ENCODE data around the gene ARHGAP45.
"Not testable (repeated sequence)": the region's sequence is repeated elsewhere in the genome, so short reads cannot be mapped to it uniquely, and the experiment has no call there.

Gene ARHGAP45

GRCh38 chr19:1117654-1118053 is 50.7 kb downstream of the ARHGAP45 start:
- no peak for DNase-seq

GRCh38 chr19:1118999-1119398 is 52.0 kb downstream of the ARHGAP45 start:
- no peak for DNase-seq

- no peak for DNase-seq
Observed at GRCh38 chr19:1119475-1120217, 52.7 kb downstream of the ARHGAP45 start.

DNA sequence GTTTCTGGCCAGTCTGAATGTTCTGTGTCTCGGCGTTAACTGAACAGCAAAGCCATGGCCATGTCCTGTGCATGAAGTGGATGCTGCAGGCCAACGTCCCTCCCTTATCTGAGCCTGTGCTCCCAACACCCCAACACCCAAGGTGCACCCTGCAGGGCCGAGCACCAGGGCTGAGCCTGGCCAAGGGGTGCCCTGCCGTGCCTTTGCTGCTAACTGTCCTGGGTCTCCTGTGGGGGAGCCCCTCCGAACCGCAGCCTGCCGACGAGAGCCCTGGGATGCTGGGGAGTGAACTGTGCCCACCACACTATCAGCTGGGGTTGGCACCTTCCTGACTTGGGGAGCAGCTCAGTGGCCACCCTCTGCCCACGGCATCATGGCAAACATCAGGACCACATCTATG is 54.4 kb downstream of the ARHGAP45 start:
- DNase-seq, result no peak

DNA sequence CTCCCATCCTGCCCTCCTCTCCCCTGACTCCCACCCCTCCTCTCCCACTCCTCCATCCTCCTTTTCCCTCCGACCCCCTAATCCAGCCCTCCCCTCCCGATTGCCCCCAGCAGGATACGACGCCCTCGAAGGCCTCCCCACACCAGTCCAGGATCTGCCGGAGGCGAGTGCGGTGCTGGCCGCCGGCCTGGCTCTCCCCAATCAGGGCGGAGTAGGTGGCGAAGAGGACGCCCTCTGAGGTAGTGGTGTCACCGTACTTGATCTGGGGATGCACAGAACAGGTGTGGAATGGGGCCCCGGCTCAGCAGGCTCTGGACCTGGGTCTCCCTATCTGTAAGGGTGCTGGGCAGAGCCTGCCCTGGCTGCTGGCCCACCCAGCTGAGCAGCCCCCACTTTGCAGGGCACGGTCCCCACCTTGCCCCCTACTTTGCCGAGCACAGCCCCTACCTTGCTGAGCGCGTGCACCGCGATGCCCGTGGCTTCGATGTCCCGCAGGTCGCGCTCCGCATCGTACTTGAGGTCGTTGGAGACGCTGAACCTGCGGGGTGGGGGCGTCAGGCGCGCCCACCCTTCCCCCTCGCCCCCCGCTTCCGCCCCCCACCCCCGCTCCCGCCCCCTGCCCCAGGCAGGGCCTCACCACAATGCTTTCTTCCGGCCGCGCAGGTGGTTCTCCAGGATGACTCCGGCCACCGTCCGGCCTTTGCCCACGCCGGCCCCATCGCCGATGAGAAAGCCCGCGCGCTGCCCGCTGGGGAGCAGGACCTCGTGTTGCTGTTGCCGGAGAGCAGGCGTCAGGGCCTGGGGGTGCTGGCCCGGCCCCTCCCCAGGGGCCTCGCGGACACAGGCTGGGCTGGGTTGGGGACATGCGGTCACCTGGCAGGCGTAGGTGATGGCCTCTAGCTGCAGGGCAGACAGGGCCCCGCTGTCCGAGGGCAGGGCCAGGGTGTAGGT is 55.3 kb downstream of the ARHGAP45 start:
- no peak for DNase-seq

GRCh38 chr19:1122972-1123363 is 56.0 kb downstream of the ARHGAP45 start:
- peak; percentile 45 for DNase-seq

- no peak for DNase-seq
Observed at GRCh38 chr19:1123381-1123780, 56.4 kb downstream of the ARHGAP45 start.

GRCh38 chr19:1123885-1124677 is 57.1 kb downstream of the ARHGAP45 start:
- no peak for DNase-seq

- DNase-seq, result no peak
Observed at GRCh38 chr19:1125601-1126467, 58.9 kb downstream of the ARHGAP45 start.

DNA sequence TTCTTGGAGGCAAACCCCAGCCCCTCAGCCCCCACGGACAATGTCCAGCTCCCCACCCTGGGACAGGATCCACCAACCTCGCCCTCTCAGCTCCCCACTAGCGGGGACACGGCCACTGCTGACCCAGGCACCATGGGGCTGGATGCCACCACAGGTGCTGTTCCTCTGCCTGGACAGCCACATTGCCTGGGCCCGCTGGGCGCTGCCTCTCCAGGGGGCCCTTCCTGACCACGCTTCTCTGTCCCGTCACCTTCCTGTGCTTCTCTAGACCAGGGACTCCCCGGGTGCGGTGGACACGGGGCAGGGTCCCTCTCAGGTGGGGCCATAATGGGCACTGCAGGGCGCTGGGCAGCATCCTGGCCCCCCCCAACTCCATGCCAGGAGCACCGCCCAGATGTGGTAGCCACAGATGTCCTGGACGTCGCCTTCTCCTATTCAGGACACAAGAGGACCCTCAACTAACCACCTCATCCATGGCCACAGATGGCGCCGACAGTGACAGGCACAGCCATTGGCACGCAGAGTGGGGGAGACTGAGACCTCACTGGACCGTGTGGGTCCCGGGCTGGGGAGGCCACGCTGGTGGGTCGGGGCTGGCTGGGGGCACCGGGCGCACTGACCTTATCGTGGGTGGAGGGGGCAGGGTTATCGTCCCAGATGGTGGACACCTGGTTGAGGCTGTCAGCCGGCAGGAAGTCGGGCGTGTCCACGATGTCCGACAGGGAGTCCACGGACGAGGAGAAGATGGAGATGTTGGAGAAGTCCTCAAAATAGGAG is 60.2 kb downstream of the ARHGAP45 start:
- DNase-seq, result no peak

GRCh38 chr19:1128106-1128505 is 61.1 kb downstream of the ARHGAP45 start:
- DNase-seq, result no peak

GRCh38 chr19:1129084-1129483 is 62.1 kb downstream of the ARHGAP45 start:
- DNase-seq, result not testable (repeated sequence)

DNA sequence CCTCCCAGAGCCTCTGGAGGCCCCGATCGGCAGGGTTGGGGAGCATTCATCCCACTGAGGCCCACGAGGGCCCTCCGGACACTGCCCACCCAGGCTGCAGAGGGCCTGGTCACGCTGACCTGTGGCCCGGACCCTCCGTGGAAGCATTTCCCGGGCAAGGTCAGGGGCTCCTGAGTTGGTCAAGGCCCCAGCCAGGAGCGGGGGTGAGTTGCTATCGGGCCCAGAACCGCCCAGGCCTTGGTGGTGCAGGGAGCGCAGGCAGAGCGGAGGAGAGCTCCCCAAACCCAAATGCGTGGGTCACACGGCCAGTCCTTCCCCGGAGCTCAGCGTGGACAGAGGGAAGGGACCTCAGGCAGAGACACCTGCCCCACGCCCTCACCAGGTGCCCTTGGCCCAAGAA is 62.6 kb downstream of the ARHGAP45 start:
- DNase-seq, result no peak

DNA sequence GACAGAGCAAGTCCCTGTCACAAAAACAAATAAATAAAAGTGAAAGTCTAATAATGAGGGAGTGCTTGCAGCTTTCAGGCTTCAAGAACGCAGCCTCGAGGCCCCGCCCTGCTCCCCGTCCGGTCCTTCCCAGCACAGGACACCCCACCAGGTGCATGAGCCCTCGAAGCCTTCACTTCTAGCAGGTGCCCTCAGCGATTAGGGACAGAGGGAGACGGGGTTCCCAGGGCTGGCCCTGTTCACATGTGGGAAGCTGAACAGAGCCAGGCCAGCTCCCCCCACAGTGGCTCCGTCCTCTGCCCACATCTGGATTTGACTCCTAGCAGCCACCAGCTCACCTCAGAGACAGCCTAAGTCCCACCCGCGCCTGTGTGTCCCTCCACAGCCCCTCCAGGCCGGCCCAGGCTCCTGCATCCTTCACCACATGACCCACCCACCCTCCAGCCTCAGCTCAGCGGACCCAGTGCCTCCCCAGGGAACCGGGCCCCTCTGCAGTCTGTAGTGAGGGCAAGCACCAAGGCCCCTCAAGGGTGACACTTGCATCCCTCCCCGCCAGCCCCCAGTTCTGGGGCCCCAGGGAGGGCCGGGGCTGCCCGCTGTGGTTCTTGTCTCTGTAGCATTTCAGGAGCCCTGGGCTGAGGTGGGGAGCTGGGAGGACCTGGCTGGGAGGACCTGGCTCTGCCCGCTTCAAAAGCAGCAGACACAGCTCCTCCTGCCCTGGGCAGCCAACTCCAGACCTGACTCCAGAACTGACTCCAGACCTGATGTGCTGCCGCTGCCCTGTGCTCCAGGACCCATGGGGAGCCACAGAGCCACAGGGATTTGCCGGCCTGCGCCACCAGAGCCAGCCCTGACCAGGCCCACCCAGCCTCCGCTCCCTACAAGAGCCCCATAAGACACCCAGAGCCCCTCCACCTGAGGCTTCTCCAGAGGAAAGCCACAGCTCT is 64.1 kb downstream of the ARHGAP45 start:
- peak; percentile 63 for DNase-seq

DNA sequence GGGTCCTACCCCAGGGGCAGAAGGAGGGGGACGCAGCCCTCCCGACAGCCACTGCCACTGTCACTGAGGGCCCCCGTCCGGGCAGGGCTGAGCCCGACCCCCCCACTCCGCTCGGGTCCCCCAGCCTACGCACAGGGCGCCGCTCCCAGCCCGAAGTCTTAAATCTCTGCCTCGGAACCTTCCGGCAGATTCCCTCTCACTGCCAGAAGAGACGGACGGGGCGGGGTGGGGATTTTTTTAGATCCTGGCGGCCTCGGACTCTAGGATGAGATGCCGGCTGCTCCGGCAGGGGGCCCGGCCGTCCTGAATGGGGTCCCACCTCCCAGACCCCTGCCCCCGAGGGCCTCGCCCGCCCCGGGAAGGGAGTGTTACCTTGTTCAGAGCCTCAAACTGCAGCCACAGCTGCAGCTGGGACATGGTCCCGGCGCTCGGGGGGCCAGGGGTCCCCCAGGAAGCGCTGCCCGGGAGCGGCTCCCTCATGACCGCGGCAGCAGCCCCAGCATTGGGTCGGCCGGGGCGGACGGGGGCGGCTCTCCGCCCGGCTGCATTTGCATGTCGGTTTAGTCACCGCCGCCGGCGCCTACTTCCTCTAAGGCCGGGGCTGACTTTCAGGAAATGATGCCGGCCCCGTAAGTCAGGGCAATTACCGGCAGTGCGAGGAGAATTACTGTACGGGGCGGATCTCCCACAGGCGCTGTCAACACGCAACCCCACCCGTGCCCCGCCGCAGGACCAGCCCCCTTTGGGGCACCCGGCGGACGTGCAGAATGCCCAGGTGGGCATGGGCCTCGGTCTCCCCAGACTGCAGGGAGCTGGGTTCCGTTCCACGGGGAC is 65.0 kb downstream of the ARHGAP45 start:
- DNase-seq, result peak; percentile 90

- DNase-seq, result peak; percentile 46
Observed at GRCh38 chr19:1132552-1133383, 65.8 kb downstream of the ARHGAP45 start.

- peak; percentile 89 for DNase-seq
Observed at GRCh38 chr19:1133471-1133929, 66.5 kb downstream of the ARHGAP45 start.

DNA sequence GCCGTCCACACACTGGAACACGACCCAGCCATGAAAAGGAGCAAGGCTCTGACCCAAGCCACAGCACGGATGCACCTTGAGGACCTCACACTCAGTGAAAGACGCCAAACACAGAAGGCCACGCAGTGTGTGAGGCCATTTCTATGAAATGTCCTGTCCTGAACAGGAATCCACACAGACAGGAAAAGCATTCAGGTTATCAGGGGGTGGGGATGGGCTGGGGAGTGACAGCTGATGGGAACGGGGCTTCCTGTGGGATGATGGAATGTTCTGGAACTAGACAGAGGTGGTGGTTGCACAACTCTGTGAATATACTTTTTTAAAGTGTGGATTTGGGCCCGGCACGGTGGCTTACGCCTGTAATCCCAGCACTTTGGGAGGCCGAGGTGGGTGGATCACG is 67.5 kb downstream of the ARHGAP45 start:
- DNase-seq, result no peak

All from activated naive CD4-positive, alpha-beta T cell treated with Interleukin-2 at 50 U/mL for 16 hours (primary cell).